Measurements from ENCODE around the gene WNK3. TPM values are rescaled to one million over a fixed set of nuclear protein-coding genes. Genes with fewer than 3 reads are reported as not detected.
"Not testable (repeated sequence)": the region's sequence is repeated elsewhere in the genome, so short reads cannot be mapped to it uniquely, and the experiment has no call there.

Gene WNK3
- 1 to 10 TPM in 1 of 4 donors, under 1 TPM in 3; 0.27 to 1.9 (median 0.64) TPM for total RNA-seq

- Histone ChIP-seq H3K36me3 (no peaks in the 10 kb centered on the region), H3K9me3 (no peaks in the 10 kb centered on the region), H3K27me3 (peaks cover 18% of the 10 kb centered on the region), H3K4me1 (peaks cover 0 to 3% (median 0%) of the 10 kb centered on the region in 4 donors), H3K4me3 (peak within 1 kb of the TSS in 3 of 4 donors; percentile 24 to 47 (median 29)), H3K27ac (peak within 1 kb of the TSS; percentile 33 to 78 (median 68))
- no peak for TF ChIP-seq POLR2A (IDR thresholded peaks at IDR 0.05)
- TF ChIP-seq EP300 (IDR thresholded peaks at IDR 0.05; ENCODE audit: low read depth), result no peak
- no peak for TF ChIP-seq CTCF (IDR thresholded peaks at IDR 0.05)
- TF ChIP-seq POLR2AphosphoS5 (IDR thresholded peaks at IDR 0.05), result peak in 1 of 3 donors; percentile 10
- in situ Hi-C loops (cut with MboI; ENCODE audit: low pct_ligation_motif_present in 1 of 4, low pct_unique_long_range_greater_than_20kb in 1 of 4, low sequenced_read_pairs in 3 of 4), result loop anchor here in 1 of 4 donors (25.0 kb wide), 1 partner anchor 95 kb away; no protein-coding TSS in a partner anchor
- intact Hi-C loops (cut with DNase I; ENCODE audit: low total_unique reads), result no loop called here
- peak; percentile 50 for DNase-seq
- 0 to 65% methylated on average over 1 to 84 of the region's 88 CpGs for WGBS, 2 donors (ENCODE audit: low coverage in 1 of 2)
Measured at GRCh38 chrX:54357414-54358377, at the start of gene WNK3. Gene WNK3 (minus strand): TSS chrX:54358046.

- Histone ChIP-seq H3K9me3 (no peaks in the 10 kb centered on the region), H3K27ac (no peak overlapping the region), H3K27me3 (no peaks in the 10 kb centered on the region), H3K4me3 (no peak overlapping the region), H3K36me3 (no peaks in the 10 kb centered on the region), H3K4me1 (no peaks in the 10 kb centered on the region)
- intact Hi-C loops (cut with DNase I; ENCODE audit: low total_unique reads) (no loop called here), in situ Hi-C loops (cut with MboI; ENCODE audit: low pct_ligation_motif_present in 1 of 4, low pct_unique_long_range_greater_than_20kb in 1 of 4, low sequenced_read_pairs in 3 of 4) (no loop called here)
- TF ChIP-seq EP300 (IDR thresholded peaks at IDR 0.05; ENCODE audit: low read depth) (no peak), CTCF (IDR thresholded peaks at IDR 0.05) (no peak), POLR2AphosphoS5 (IDR thresholded peaks at IDR 0.05) (no peak)
- WGBS, 2 donors (ENCODE audit: low coverage in 1 of 2), result 59 to 100% methylated on average over 1 to 2 of the region's 2 CpGs
- DNase-seq, result no peak
Measured at GRCh38 chrX:54407266-54407665, 49.4 kb upstream of the WNK3 start.

GRCh38 chrX:54397113-54397512, 39.3 kb upstream of the WNK3 start:
- Histone ChIP-seq H3K9me3 (no peaks in the 10 kb centered on the region), H3K27me3 (no peaks in the 10 kb centered on the region), H3K36me3 (no peaks in the 10 kb centered on the region), H3K27ac (no peak overlapping the region), H3K4me1 (no peaks in the 10 kb centered on the region), H3K4me3 (no peak overlapping the region)
- DNase-seq, result no peak
- WGBS, 2 donors (ENCODE audit: low coverage in 1 of 2), result 91% methylated on average over 1 of the region's 1 CpG; no CpG with 5 or more reads in 1 of the 2 donors
- in situ Hi-C loops (cut with MboI; ENCODE audit: low pct_ligation_motif_present in 1 of 4, low pct_unique_long_range_greater_than_20kb in 1 of 4, low sequenced_read_pairs in 3 of 4), result no loop called here
- no peak for TF ChIP-seq EP300 (IDR thresholded peaks at IDR 0.05; ENCODE audit: low read depth)
- no peak for TF ChIP-seq CTCF (IDR thresholded peaks at IDR 0.05)
- no peak for TF ChIP-seq POLR2AphosphoS5 (IDR thresholded peaks at IDR 0.05)
- no peak for TF ChIP-seq POLR2A (IDR thresholded peaks at IDR 0.05)
- intact Hi-C loops (cut with DNase I; ENCODE audit: low total_unique reads), result no loop called here

GRCh38 chrX:54386314-54386713, 28.5 kb upstream of the WNK3 start:
- Histone ChIP-seq H3K4me1 (no peaks in the 10 kb centered on the region), H3K9me3 (no peaks in the 10 kb centered on the region), H3K27ac (no peak overlapping the region), H3K27me3 (no peaks in the 10 kb centered on the region), H3K36me3 (no peaks in the 10 kb centered on the region), H3K4me3 (no peak overlapping the region)
- intact Hi-C loops (cut with DNase I; ENCODE audit: low total_unique reads) (no loop called here), in situ Hi-C loops (cut with MboI; ENCODE audit: low pct_ligation_motif_present in 1 of 4, low pct_unique_long_range_greater_than_20kb in 1 of 4, low sequenced_read_pairs in 3 of 4) (no loop called here)
- DNase-seq, result no peak
- TF ChIP-seq POLR2AphosphoS5 (IDR thresholded peaks at IDR 0.05) (no peak), POLR2A (IDR thresholded peaks at IDR 0.05) (no peak)
- WGBS, 2 donors (ENCODE audit: low coverage in 1 of 2), result 52% methylated on average over 1 of the region's 1 CpG; no CpG with 5 or more reads in 1 of the 2 donors

- H3K36me3 ChIP-seq; H3K4me1 ChIP-seq; DNase-seq; H3K4me3 ChIP-seq; in situ Hi-C loops (cut with MboI; ENCODE audit: low pct_ligation_motif_present in 1 of 4, low pct_unique_long_range_greater_than_20kb in 1 of 4, low sequenced_read_pairs in 3 of 4); H3K9me3 ChIP-seq; H3K27ac ChIP-seq; intact Hi-C loops (cut with DNase I; ENCODE audit: low total_unique reads); H3K27me3 ChIP-seq: not testable (repeated sequence)
- 84 to 100% methylated on average over 2 to 5 of the region's 5 CpGs for WGBS, 2 donors (ENCODE audit: low coverage in 1 of 2)
Measured at GRCh38 chrX:54384661-54385060, 26.8 kb upstream of the WNK3 start.
